ENCODE data around the gene FAM180A.

GRCh38 chr7:135714534-135715009 is 34.0 kb downstream of the FAM180A start:
- TF ChIP-seq CTCF (conservative IDR thresholded peaks at IDR 0.05; ENCODE audit: low read length) = no peak
- no peak for TF ChIP-seq EZH2phosphoT487 (IDR thresholded peaks at IDR 0.05; ENCODE audit: borderline replicate concordance, low read depth, low read length)
